Nephron (organoid): Measurements from ENCODE around the gene KLHL22.
A peak's percentile ranks its signal among the peaks of the same experiment; 100 is the strongest.

Experiments
- H3K27ac Mint-ChIP-seq, 3 experiments: 2 replicates each; pipeline ENCODE4 v1.8.0; 2020; ENCODE audit warnings: mixed read lengths in 3 of 3, mild to moderate bottlenecking in 2 of 3, moderate library complexity in 1 of 3
- H3K27me3 Mint-ChIP-seq: 2 replicates; pipeline ENCODE4 v1.8.0; 2021; ENCODE audit warnings: low read depth, mild to moderate bottlenecking, moderate library complexity, mixed read lengths
- H3K36me3 Mint-ChIP-seq: 2 replicates; pipeline ENCODE4 v1.8.0; 2020; ENCODE audit warnings: low read depth, mixed read lengths
- H3K4me1 Mint-ChIP-seq: 2 replicates; pipeline ENCODE4 v1.8.0; 2020; ENCODE audit warnings: mixed read lengths
- H3K4me3 Mint-ChIP-seq, 3 experiments: 2 replicates each; pipeline ENCODE4 v1.8.0; 2020; ENCODE audit warnings: mild to moderate bottlenecking in 3 of 3, mixed read lengths in 3 of 3, moderate library complexity in 2 of 3
- H3K9me3 Mint-ChIP-seq: 2 replicates; pipeline ENCODE4 v1.8.0; 2020; ENCODE audit warnings: mixed read lengths
- TF ChIP-seq, protein P1 (sequence below), 3 experiments: fragments of 200-600 bp; sonication (generic); IDR thresholded peaks; one replicate each; pipeline ENCODE4 v1.5.0; 2021; ENCODE audit warnings: antibody characterized with exemption in 3 of 3; ENCODE audit not compliant: unreplicated experiment in 3 of 3

Gene KLHL22

GRCh38 chr22:20442485-20443284 is 52.9 kb downstream of the KLHL22 start:
- H3K4me3 Mint-ChIP-seq, result no peak overlapping the region
- H3K36me3 Mint-ChIP-seq, result peaks cover 30% of the 10 kb centered on the region
- TF ChIP-seq, protein P1, sequence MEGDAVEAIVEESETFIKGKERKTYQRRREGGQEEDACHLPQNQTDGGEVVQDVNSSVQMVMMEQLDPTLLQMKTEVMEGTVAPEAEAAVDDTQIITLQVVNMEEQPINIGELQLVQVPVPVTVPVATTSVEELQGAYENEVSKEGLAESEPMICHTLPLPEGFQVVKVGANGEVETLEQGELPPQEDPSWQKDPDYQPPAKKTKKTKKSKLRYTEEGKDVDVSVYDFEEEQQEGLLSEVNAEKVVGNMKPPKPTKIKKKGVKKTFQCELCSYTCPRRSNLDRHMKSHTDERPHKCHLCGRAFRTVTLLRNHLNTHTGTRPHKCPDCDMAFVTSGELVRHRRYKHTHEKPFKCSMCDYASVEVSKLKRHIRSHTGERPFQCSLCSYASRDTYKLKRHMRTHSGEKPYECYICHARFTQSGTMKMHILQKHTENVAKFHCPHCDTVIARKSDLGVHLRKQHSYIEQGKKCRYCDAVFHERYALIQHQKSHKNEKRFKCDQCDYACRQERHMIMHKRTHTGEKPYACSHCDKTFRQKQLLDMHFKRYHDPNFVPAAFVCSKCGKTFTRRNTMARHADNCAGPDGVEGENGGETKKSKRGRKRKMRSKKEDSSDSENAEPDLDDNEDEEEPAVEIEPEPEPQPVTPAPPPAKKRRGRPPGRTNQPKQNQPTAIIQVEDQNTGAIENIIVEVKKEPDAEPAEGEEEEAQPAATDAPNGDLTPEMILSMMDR (IDR thresholded peaks at IDR 0.05; ENCODE audit: unreplicated experiment in 3 of 3), result no peak
- peaks cover 11% of the 10 kb centered on the region for H3K4me1 Mint-ChIP-seq
- no peaks in the 10 kb centered on the region for H3K27me3 Mint-ChIP-seq
- no peaks in the 10 kb centered on the region for H3K9me3 Mint-ChIP-seq
- H3K27ac Mint-ChIP-seq, result no peak overlapping the region

DNA sequence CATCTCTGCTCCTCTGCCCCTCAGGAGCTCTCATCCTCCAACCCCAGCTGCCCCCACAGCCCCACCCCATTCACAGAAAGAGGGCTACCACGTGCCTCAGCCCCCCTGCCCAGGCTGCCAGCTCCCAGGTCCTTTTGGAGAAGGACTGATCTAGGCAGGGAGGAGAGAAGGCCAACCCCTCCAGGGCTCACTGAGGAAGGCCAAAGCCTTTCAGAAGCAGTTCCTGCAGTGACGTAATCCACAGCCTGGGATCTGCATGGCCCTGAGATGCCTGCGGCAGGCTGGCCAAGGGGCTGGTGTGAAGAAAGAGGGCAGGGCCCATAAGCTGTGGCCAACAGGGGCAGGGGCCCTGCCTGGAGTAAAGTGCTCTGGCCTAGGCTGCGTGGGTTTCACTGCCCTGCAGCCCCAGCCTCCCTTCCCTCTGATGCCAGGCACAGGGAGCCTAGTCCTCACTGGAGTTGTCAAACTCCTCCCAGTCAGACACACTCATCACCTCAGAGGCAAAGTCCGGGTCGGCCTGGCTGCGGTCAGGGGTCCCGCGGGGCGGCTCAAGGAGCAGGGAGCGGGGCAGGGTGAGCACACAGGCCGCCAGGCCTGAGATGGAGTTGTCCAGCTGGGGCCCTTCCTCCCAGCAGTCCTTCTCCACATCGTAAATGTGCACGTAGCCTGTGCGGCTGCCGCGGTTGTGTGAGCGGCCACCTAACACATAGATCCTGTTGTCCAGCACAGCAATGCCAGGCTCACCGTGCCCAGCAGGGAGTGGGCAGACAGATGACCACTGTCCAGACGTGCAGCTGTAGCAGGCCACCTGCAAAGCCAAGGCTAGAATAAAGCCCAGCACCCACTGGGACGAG is 53.7 kb downstream of the KLHL22 start:
- H3K9me3 Mint-ChIP-seq, result no peaks in the 10 kb centered on the region
- TF ChIP-seq, protein P1 (IDR thresholded peaks at IDR 0.05; ENCODE audit: unreplicated experiment in 3 of 3), result no peak
- no peak overlapping the region for H3K27ac Mint-ChIP-seq
- H3K36me3 Mint-ChIP-seq, result peaks cover 25% of the 10 kb centered on the region
- H3K4me1 Mint-ChIP-seq, result peaks cover 11% of the 10 kb centered on the region
- no peak overlapping the region for H3K4me3 Mint-ChIP-seq
- H3K27me3 Mint-ChIP-seq, result peaks cover 4% of the 10 kb centered on the region

GRCh38 chr22:20440637-20441591 is 54.7 kb downstream of the KLHL22 start:
- H3K36me3 Mint-ChIP-seq, result peaks cover 19% of the 10 kb centered on the region
- H3K9me3 Mint-ChIP-seq, result no peaks in the 10 kb centered on the region
- peaks cover 6% of the 10 kb centered on the region for H3K27me3 Mint-ChIP-seq
- H3K27ac Mint-ChIP-seq, result no peak overlapping the region
- peaks cover 11% of the 10 kb centered on the region for H3K4me1 Mint-ChIP-seq
- TF ChIP-seq, protein P1 (IDR thresholded peaks at IDR 0.05; ENCODE audit: unreplicated experiment in 3 of 3), result no peak
- peak overlapping the region in 1 of 3 experiments; percentile 8 for H3K4me3 Mint-ChIP-seq

- TF ChIP-seq, protein P1 (IDR thresholded peaks at IDR 0.05; ENCODE audit: unreplicated experiment in 3 of 3), result no peak
- no peak overlapping the region for H3K27ac Mint-ChIP-seq
- H3K27me3 Mint-ChIP-seq, result peaks cover 15% of the 10 kb centered on the region
- H3K4me1 Mint-ChIP-seq, result peaks cover 19% of the 10 kb centered on the region
- H3K4me3 Mint-ChIP-seq, result peak overlapping the region in 2 of 3 experiments; percentile 81 to 89
- peaks cover 24% of the 10 kb centered on the region for H3K36me3 Mint-ChIP-seq
- H3K9me3 Mint-ChIP-seq, result no peaks in the 10 kb centered on the region
Measured at GRCh38 chr22:20439928-20440575, 55.5 kb downstream of the KLHL22 start.

- Mint-ChIP-seq H3K36me3 (peaks cover 24% of the 10 kb centered on the region), H3K27me3 (peaks cover 19% of the 10 kb centered on the region), H3K4me3 (peak overlapping the region; percentile 76 to 89 (median 81)), H3K27ac (peak overlapping the region in 2 of 3 experiments; percentile 56 to 94), H3K9me3 (no peaks in the 10 kb centered on the region), H3K4me1 (peaks cover 24% of the 10 kb centered on the region)
- TF ChIP-seq, protein P1 (IDR thresholded peaks at IDR 0.05; ENCODE audit: unreplicated experiment in 3 of 3), result no peak
Measured at GRCh38 chr22:20439556-20439927, 56.1 kb downstream of the KLHL22 start.
